Neuron (in vitro differentiated cells): ENCODE results near the gene TRIM3.
A peak's percentile ranks its signal among the peaks of the same experiment; 100 is the strongest.

ENCODE experiments used
- H2AFZ ChIP-seq: one replicate; pipeline ENCODE4 v1.6.1; 2013; ENCODE audit warnings: low read depth, mild to moderate bottlenecking, inconsistent platforms, low read length, moderate library complexity
- H3K27me3 ChIP-seq: one replicate; pipeline ENCODE4 v1.6.1; 2013; ENCODE audit warnings: low read length; ENCODE audit not compliant: insufficient read depth
- H3K36me3 ChIP-seq: one replicate; pipeline ENCODE4 v1.6.1; 2013; ENCODE audit warnings: low read length; ENCODE audit not compliant: insufficient read depth
- H3K4me1 ChIP-seq: one replicate; pipeline ENCODE4 v1.6.1; 2013; ENCODE audit warnings: low read length; ENCODE audit not compliant: insufficient read depth
- H3K4me3 ChIP-seq: 2 replicates; pipeline ENCODE4 v1.5.1; 2013; ENCODE audit warnings: mild to moderate bottlenecking, low read length, moderate library complexity
- H3K9me3 ChIP-seq: one replicate; pipeline ENCODE4 v1.6.1; 2013; ENCODE audit warnings: low read length

Gene TRIM3

DNA sequence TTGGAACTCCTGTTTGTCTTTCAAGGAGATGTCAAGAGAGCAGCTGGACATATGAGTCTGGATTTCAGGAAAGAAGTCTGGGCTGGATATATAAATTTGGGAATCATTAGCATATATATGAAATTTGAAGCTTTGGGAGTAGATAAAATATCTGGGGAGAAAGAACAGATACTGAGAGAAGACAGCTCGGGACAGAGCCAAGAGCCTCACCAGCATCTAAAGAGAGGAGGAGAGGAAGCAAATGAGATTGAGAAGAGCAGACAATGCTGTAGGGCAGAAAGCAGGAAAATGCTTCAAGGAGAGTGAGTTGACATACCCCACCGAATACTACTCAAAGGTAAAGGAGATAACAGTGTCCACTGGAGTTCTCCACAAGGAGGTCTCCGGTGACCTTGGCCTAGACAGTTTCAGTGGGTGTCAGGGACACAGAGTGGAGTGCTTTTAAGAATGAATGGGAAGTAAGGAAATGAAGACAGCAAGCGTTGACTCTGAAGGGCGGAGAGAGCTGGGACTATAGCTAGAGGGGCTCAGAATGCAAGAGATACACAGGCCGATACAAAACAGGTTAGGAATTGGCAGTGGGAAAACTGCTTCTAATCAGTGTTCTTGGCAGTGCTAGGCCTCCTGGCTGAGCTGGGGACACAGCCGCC lies 55.7 kb downstream of the TRIM3 start:
- H3K36me3 ChIP-seq, result peaks cover 12% of the 10 kb centered on the region
- H3K27me3 ChIP-seq, result no peaks in the 10 kb centered on the region
- no peaks in the 10 kb centered on the region for H3K9me3 ChIP-seq
- no peak overlapping the region for H2AFZ ChIP-seq
- H3K4me3 ChIP-seq, result peak overlapping the region; percentile 89
- H3K4me1 ChIP-seq, result peaks cover 21% of the 10 kb centered on the region

- H3K27me3 ChIP-seq, result no peaks in the 10 kb centered on the region
- peaks cover 21% of the 10 kb centered on the region for H3K4me1 ChIP-seq
- no peak overlapping the region for H2AFZ ChIP-seq
- peaks cover 22% of the 10 kb centered on the region for H3K36me3 ChIP-seq
- no peak overlapping the region for H3K4me3 ChIP-seq
- H3K9me3 ChIP-seq, result no peaks in the 10 kb centered on the region
Observed at GRCh38 chr11:6415797-6416196, 57.9 kb downstream of the TRIM3 start.

- Histone ChIP-seq H3K27me3 (no peaks in the 10 kb centered on the region), H3K36me3 (peaks cover 31% of the 10 kb centered on the region), H3K9me3 (no peaks in the 10 kb centered on the region), H3K4me1 (peaks cover 17% of the 10 kb centered on the region), H2AFZ (no peak overlapping the region), H3K4me3 (no peak overlapping the region)
Observed at GRCh38 chr11:6414874-6415328, 58.8 kb downstream of the TRIM3 start.

DNA sequence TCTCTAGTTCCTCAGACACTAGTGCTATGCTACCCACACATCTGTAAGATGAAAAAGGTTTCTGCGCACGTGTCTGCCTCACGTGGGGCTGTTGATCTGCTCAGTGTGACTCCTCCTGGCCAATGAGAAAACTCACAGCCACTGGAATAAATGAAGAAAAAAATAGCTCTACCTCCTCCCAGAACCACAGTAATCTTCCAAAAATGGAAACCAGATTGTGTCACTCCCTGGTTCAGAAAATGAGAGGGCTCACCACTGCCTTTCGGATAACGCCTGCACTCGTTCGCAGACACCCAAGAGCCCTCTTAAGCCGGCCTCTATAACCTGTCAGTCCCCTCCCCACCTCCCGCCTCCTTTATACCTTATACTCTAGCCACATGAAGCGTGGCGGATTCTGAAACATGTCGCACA lies 59.9 kb downstream of the TRIM3 start:
- no peak overlapping the region for H3K4me3 ChIP-seq
- peaks cover 39% of the 10 kb centered on the region for H3K36me3 ChIP-seq

DNA sequence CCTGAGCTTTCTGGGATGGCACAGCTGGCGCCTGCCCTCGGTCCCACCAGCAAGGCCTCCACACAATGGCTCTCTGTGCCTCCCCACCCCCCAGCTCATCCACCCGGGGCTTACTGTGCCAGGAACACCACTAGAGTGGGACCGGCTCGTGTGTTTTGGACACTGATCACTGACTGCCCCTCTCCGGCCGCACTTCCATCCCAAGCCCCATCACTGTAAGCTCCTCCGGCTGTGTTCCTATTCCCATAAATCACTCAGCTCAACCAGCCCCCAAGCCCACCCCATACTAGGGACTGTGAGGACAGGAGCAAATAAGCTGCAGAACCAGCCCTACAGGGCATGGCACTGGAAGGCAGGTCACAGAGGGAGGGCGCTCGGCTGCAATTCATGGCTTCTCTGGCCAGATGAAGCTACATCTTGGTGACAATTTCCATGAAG lies 62.1 kb downstream of the TRIM3 start:
- H2AFZ ChIP-seq, result no peak overlapping the region
- H3K36me3 ChIP-seq, result peaks cover 39% of the 10 kb centered on the region
- H3K27me3 ChIP-seq, result no peaks in the 10 kb centered on the region
- peaks cover 7% of the 10 kb centered on the region for H3K4me1 ChIP-seq
- no peak overlapping the region for H3K4me3 ChIP-seq
- no peaks in the 10 kb centered on the region for H3K9me3 ChIP-seq

More for the DNA sequence above, 59.9 kb downstream of the TRIM3 start:
- H3K9me3 ChIP-seq, result no peaks in the 10 kb centered on the region
- no peaks in the 10 kb centered on the region for H3K27me3 ChIP-seq
- H3K4me1 ChIP-seq, result peaks cover 12% of the 10 kb centered on the region
- no peak overlapping the region for H2AFZ ChIP-seq

GRCh38 chr11:6410695-6411430 lies 62.9 kb downstream of the TRIM3 start:
- no peak overlapping the region for H3K4me3 ChIP-seq
- H3K27me3 ChIP-seq, result no peaks in the 10 kb centered on the region
- H2AFZ ChIP-seq, result no peak overlapping the region
- H3K4me1 ChIP-seq, result peaks cover 13% of the 10 kb centered on the region
- no peaks in the 10 kb centered on the region for H3K9me3 ChIP-seq
- H3K36me3 ChIP-seq, result peaks cover 39% of the 10 kb centered on the region

GRCh38 chr11:6406370-6406769 lies 67.4 kb downstream of the TRIM3 start:
- peaks cover 43% of the 10 kb centered on the region for H3K36me3 ChIP-seq
- no peak overlapping the region for H3K4me3 ChIP-seq

GRCh38 chr11:6405846-6406245 lies 67.9 kb downstream of the TRIM3 start:
- H3K4me3 ChIP-seq, result no peak overlapping the region
- H3K27me3 ChIP-seq, result no peaks in the 10 kb centered on the region
- peaks cover 35% of the 10 kb centered on the region for H3K4me1 ChIP-seq
- H2AFZ ChIP-seq, result no peak overlapping the region
- peaks cover 43% of the 10 kb centered on the region for H3K36me3 ChIP-seq
- no peaks in the 10 kb centered on the region for H3K9me3 ChIP-seq

More at GRCh38 chr11:6406370-6406769, 67.4 kb downstream of the TRIM3 start:
- Histone ChIP-seq H3K4me1 (peaks cover 35% of the 10 kb centered on the region), H2AFZ (no peak overlapping the region), H3K9me3 (no peaks in the 10 kb centered on the region), H3K27me3 (no peaks in the 10 kb centered on the region)

DNA sequence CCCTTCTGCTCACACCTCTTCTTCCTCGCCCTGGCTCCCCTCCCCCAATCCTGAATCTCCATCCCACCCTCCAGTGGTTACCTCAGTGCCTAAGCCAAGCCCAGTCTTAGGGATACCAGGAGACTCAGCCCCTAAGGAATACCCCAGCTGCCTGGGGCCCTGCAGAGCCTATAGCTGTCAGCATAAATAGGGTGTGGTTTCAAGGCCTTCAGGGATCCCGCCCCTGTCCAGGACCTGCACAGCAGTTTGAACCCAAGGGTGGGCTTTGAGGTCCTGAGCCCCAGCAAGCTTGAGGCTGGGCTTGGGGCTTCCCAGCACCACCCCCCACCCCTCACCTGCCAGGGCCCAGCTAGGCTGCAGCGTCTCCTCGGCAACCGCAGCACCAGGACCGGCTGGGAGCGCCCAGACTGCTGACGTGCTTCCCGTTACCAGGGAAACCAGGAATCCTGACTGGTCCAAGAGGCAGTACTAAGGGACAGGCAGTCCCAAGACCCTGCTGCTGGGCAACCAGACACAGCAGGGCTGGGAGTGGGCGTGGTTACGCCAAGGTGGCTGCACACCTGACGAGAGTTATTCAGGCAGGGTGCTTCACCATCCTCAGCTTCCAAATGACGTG lies 68.6 kb downstream of the TRIM3 start:
- peaks cover 35% of the 10 kb centered on the region for H3K4me1 ChIP-seq
- no peaks in the 10 kb centered on the region for H3K9me3 ChIP-seq
- H3K36me3 ChIP-seq, result peaks cover 42% of the 10 kb centered on the region
- H3K4me3 ChIP-seq, result no peak overlapping the region
- H2AFZ ChIP-seq, result no peak overlapping the region
- H3K27me3 ChIP-seq, result no peaks in the 10 kb centered on the region

DNA sequence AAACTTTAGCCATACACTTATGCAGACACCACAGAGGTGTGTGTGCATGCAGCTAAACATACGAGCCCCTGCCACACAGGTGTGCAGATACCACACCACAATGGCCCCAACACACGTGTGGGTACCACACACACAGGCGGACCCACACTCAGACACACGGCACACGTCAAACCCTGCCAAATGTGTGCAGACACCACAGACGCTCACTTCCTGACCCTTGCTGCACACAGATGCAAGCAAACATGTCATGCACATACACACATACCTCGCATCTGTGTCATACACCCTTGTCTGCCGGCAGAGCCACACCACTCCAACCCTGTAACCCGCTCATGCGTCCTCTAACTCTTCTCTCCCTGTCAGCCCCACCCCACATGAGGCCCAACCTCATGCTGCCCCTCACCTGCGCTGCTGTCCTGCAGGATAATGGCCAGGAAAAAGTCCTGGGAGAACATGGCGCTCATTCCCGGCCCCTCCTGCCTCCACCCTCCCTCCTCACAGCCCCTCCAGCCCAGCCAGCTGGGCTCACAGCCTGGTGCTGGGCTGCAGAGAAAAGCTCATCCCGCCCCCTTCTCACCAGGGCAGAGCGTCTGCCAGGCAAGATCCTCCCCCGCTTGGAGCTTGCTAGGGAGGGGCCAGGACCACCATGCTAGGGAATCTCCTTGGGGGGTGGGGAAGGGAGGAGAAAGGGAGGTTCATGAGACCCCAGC lies 69.2 kb downstream of the TRIM3 start:
- Histone ChIP-seq H3K4me3 (no peak overlapping the region), H2AFZ (no peak overlapping the region), H3K36me3 (peaks cover 37% of the 10 kb centered on the region), H3K27me3 (no peaks in the 10 kb centered on the region), H3K4me1 (peaks cover 35% of the 10 kb centered on the region), H3K9me3 (no peaks in the 10 kb centered on the region)

DNA sequence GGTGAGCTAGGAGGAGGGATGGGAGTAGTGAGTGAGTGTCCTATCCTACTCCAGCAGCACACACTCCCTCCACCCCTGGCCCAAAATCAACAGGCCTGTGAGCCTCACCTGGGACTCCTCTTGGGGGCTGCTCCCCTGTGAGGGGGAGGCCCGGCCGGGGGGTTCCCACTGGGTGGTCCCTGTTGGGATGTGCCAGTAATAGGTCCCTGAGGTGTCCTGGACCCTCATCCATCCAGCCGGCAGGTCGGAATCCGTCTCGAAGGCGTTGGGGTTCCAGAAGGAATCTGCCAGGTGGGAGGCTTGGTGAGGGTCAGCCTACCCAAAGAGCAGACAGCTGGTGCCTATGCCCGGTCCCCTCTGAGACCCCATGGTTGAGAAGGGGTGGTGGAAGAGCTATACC lies 70.2 kb downstream of the TRIM3 start:
- no peak overlapping the region for H3K4me3 ChIP-seq

GRCh38 chr11:6402561-6402981 lies 71.2 kb downstream of the TRIM3 start:
- H3K27me3 ChIP-seq, result no peaks in the 10 kb centered on the region
- H2AFZ ChIP-seq, result no peak overlapping the region
- H3K4me3 ChIP-seq, result no peak overlapping the region
- peaks cover 54% of the 10 kb centered on the region for H3K4me1 ChIP-seq
- no peaks in the 10 kb centered on the region for H3K9me3 ChIP-seq
- peaks cover 31% of the 10 kb centered on the region for H3K36me3 ChIP-seq

More for the DNA sequence above, 70.2 kb downstream of the TRIM3 start:
- Histone ChIP-seq H3K9me3 (no peaks in the 10 kb centered on the region), H3K27me3 (no peaks in the 10 kb centered on the region), H2AFZ (no peak overlapping the region), H3K4me1 (peaks cover 44% of the 10 kb centered on the region), H3K36me3 (peaks cover 31% of the 10 kb centered on the region)

- H3K4me1 ChIP-seq, result peaks cover 57% of the 10 kb centered on the region
- no peaks in the 10 kb centered on the region for H3K27me3 ChIP-seq
- H2AFZ ChIP-seq, result no peak overlapping the region
- H3K4me3 ChIP-seq, result no peak overlapping the region
- peaks cover 31% of the 10 kb centered on the region for H3K36me3 ChIP-seq
- no peaks in the 10 kb centered on the region for H3K9me3 ChIP-seq
Observed at GRCh38 chr11:6402061-6402470, 71.7 kb downstream of the TRIM3 start.
